Stimulated activated CD8-positive, alpha-beta memory T cell treated with anti-CD3 and anti-CD28 coated beads, Interleukin-15, amount 100 ng/mL, for 24 hours (primary cell): Measurements from ENCODE around the gene KMT5C.

Experiments used
- DNase-seq: peaks from one replicate; pipeline ENCODE4 v3.0.0-alpha.2; 2020; ENCODE audit warnings: low read depth

Gene KMT5C

GRCh38 chr19:55347442-55348009 is 7.8 kb downstream of the KMT5C start:
- DNase-seq, result no peak

GRCh38 chr19:55348317-55349034 is 8.8 kb downstream of the KMT5C start:
- no peak for DNase-seq

GRCh38 chr19:55350620-55351315 is 11.1 kb downstream of the KMT5C start:
- no peak for DNase-seq

- no peak for DNase-seq
Measured at GRCh38 chr19:55352040-55352439, 12.4 kb downstream of the KMT5C start.

GRCh38 chr19:55352549-55353145 is 13.0 kb downstream of the KMT5C start:
- DNase-seq, result no peak

GRCh38 chr19:55353356-55353802 is 13.7 kb downstream of the KMT5C start:
- DNase-seq, result no peak

GRCh38 chr19:55353803-55354697 is 14.4 kb downstream of the KMT5C start:
- peak; percentile 29 for DNase-seq

GRCh38 chr19:55354698-55355212 is 15.1 kb downstream of the KMT5C start, which contains the start of gene COX6B2:
COX6B2 (minus strand) TSS chr19:55354719; CDS start chr19:55354521, 198 bp downstream.
- no peak for DNase-seq

GRCh38 chr19:55355213-55355821 is 15.6 kb downstream of the KMT5C start:
- DNase-seq, result no peak

- no peak for DNase-seq
Measured at GRCh38 chr19:55358493-55358892, 18.8 kb downstream of the KMT5C start.

- no peak for DNase-seq
Measured at GRCh38 chr19:55358943-55359908, 19.6 kb downstream of the KMT5C start.

GRCh38 chr19:55360902-55361301 is 21.2 kb downstream of the KMT5C start:
- no peak for DNase-seq

GRCh38 chr19:55362174-55362989 is 22.7 kb downstream of the KMT5C start:
- no peak for DNase-seq

GRCh38 chr19:55362990-55363716 is 23.5 kb downstream of the KMT5C start, which contains the start of gene GARIN5B:
GARIN5B (minus strand) TSS chr19:55363260; CDS start chr19:55363066, 194 bp downstream.
- no peak for DNase-seq

GRCh38 chr19:55365245-55365644 is 25.6 kb downstream of the KMT5C start:
- DNase-seq, result no peak

GRCh38 chr19:55365964-55366363 is 26.3 kb downstream of the KMT5C start:
- DNase-seq, result no peak

- no peak for DNase-seq
Measured at GRCh38 chr19:55366790-55367189, 27.1 kb downstream of the KMT5C start.

GRCh38 chr19:55368106-55368505 is 28.4 kb downstream of the KMT5C start:
- no peak for DNase-seq
